Neural cell (in vitro differentiated cells): ENCODE data around the gene PRSS58.

ENCODE experiments used
- CTCF ChIP-seq: fragments of 450-650 bp; IDR thresholded peaks from 2 replicates; pipeline ENCODE4 v1.5.1; 2014; ENCODE audit warnings: antibody characterized with exemption, mild to moderate bottlenecking, moderate library complexity; ENCODE audit not compliant: poor library complexity, severe bottlenecking
- EZH2 ChIP-seq: fragments of 200-600, 300-800 bp; shearing (Covaris generic), sonication (generic); IDR thresholded peaks from 2 replicates; pipeline ENCODE4 v1.6.1; 2014; ENCODE audit warnings: antibody characterized with exemption, low read length, borderline replicate concordance, mild to moderate bottlenecking; ENCODE audit not compliant: insufficient read depth, poor library complexity, severe bottlenecking
- POLR2AphosphoS5 ChIP-seq: IDR thresholded peaks from 2 replicates; pipeline ENCODE4 v1.6.1; 2012
- RAD21 ChIP-seq: fragments of 450-650 bp; conservative IDR thresholded peaks from 2 replicates; pipeline ENCODE4 v1.6.1; 2014; ENCODE audit warnings: antibody characterized with exemption, mild to moderate bottlenecking, moderate library complexity
- REST ChIP-seq: IDR thresholded peaks from 2 replicates; pipeline ENCODE4 v1.6.1; 2012; ENCODE audit warnings: borderline replicate concordance

GRCh38 chr7:142300689-142301088 lies 42.8 kb upstream of the PRSS58 start:
- TF ChIP-seq EZH2 (no peak), CTCF (no peak), RAD21 (no peak), POLR2AphosphoS5 (no peak), REST (no peak)
